LNCaP clone FGC (cell line): ENCODE measurements around the gene MAD1L1.
"Not testable (repeated sequence)": the region's sequence is repeated elsewhere in the genome, so short reads cannot be mapped to it uniquely, and the experiment has no call there.

Experiments
- DNase-seq: peaks from one replicate; pipeline ENCODE4 v3.0.0-alpha.2; 2011; ENCODE audit warnings: low read depth
- H3K4me3 ChIP-seq: 2 replicates; pipeline ENCODE4 v1.5.1; 2011; ENCODE audit warnings: mild to moderate bottlenecking, low read depth, low read length, control low read depth
- TF ChIP-seq, protein P1 (sequence below): IDR thresholded peaks from 2 replicates; pipeline ENCODE4 v1.5.1; 2012; ENCODE audit warnings: mild to moderate bottlenecking; ENCODE audit not compliant: control insufficient read depth, insufficient read depth; ENCODE audit errors: extremely low read depth

The MAD1L1 gene

GRCh38 chr7:1979591-1980560, 252.9 kb downstream of the MAD1L1 start:
- no peak overlapping the region for H3K4me3 ChIP-seq
- no peak for DNase-seq
- TF ChIP-seq, protein P1, sequence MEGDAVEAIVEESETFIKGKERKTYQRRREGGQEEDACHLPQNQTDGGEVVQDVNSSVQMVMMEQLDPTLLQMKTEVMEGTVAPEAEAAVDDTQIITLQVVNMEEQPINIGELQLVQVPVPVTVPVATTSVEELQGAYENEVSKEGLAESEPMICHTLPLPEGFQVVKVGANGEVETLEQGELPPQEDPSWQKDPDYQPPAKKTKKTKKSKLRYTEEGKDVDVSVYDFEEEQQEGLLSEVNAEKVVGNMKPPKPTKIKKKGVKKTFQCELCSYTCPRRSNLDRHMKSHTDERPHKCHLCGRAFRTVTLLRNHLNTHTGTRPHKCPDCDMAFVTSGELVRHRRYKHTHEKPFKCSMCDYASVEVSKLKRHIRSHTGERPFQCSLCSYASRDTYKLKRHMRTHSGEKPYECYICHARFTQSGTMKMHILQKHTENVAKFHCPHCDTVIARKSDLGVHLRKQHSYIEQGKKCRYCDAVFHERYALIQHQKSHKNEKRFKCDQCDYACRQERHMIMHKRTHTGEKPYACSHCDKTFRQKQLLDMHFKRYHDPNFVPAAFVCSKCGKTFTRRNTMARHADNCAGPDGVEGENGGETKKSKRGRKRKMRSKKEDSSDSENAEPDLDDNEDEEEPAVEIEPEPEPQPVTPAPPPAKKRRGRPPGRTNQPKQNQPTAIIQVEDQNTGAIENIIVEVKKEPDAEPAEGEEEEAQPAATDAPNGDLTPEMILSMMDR, result no peak

- DNase-seq, result no peak
- TF ChIP-seq, protein P1, result no peak
- no peak overlapping the region for H3K4me3 ChIP-seq
Observed at GRCh38 chr7:1978656-1979590, 253.8 kb downstream of the MAD1L1 start.

GRCh38 chr7:1977876-1978441, 254.8 kb downstream of the MAD1L1 start:
- H3K4me3 ChIP-seq, result no peak overlapping the region
- no peak for DNase-seq
- TF ChIP-seq, protein P1, result no peak

- no peak overlapping the region for H3K4me3 ChIP-seq
- TF ChIP-seq, protein P1, result no peak
- no peak for DNase-seq
Observed at GRCh38 chr7:1977059-1977875, 255.5 kb downstream of the MAD1L1 start.

DNA sequence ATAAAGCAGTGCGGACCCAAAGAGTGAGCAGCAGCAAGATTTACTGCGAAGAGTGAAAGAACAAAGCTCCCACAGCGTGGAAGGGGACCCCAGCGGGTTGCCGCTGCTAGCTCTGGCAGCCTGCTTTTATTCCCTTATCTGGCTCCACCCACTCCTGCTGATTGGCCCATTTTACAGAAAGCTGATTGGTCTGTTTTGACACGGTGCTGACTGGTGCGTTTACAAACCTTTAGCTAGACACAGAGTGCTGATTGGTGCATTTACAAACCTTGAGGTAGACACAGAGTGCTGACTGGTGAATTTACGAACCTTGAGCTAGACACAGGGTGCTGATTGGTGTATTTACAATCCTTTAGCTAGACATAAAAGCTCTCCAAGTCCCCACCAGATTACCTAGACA, 256.2 kb downstream of the MAD1L1 start:
- not testable (repeated sequence) for H3K4me3 ChIP-seq, DNase-seq

DNA sequence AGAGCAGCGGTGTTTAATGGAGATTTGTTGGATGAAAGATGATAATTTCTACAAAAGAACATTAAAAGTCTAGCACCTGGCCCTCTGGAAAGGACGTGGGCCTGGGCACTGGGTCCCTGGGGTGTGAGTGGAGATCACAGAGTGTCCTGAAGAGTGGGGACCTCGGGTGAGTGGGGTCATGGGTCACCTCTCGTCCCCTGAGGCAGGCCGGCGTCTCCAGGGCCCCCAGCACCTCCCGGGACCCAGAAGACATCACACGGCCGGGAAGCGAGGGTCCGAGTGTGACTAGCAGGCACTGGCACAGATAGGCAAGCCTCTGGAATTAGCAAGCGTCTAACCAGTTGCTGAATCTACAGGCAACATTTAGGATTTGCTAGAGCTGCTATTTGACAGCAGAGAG, 257.2 kb downstream of the MAD1L1 start:
- TF ChIP-seq, protein P1, result no peak
- no peak for DNase-seq
- H3K4me3 ChIP-seq, result no peak overlapping the region
